Inflammatory macrophage treated with lipopolysaccharide for 1 hour (primary cell): ENCODE measurements around the gene CCND2.

Source experiments
- DNase-seq, 2 donors: peaks; one replicate each; pipeline ENCODE4 v3.0.0-alpha.2; 2020 to 2022

The CCND2 gene

GRCh38 chr12:4257442-4257841, 16.1 kb upstream of the CCND2 start:
- DNase-seq = no peak

- DNase-seq = no peak
Measured at GRCh38 chr12:4259099-4259498, 14.5 kb upstream of the CCND2 start.

- DNase-seq = no peak
Measured at GRCh38 chr12:4261655-4262054, 11.9 kb upstream of the CCND2 start.

GRCh38 chr12:4265280-4265679, 8.3 kb upstream of the CCND2 start:
- DNase-seq = no peak

GRCh38 chr12:4266990-4267389, 6.6 kb upstream of the CCND2 start:
- no peak for DNase-seq

- DNase-seq = no peak
Measured at GRCh38 chr12:4267704-4268328, 5.7 kb upstream of the CCND2 start.

- no peak for DNase-seq
Measured at GRCh38 chr12:4268329-4269181, 5.0 kb upstream of the CCND2 start.

- DNase-seq = peak; percentile 74 to 89
Measured at GRCh38 chr12:4269279-4269991, 4.1 kb upstream of the CCND2 start.

GRCh38 chr12:4270016-4270830, 3.3 kb upstream of the CCND2 start:
- DNase-seq = no peak

GRCh38 chr12:4270831-4271716, 2.5 kb upstream of the CCND2 start:
- peak; percentile 57 to 62 for DNase-seq

GRCh38 chr12:4271717-4272423, 1.7 kb upstream of the CCND2 start:
- DNase-seq = peak; percentile 59 to 63

GRCh38 chr12:4272424-4273272, 914 bp upstream of the CCND2 start:
- no peak for DNase-seq

GRCh38 chr12:4273273-4273651, 300 bp upstream of the CCND2 start:
- no peak for DNase-seq

- peak in 1 of 2 donors; percentile 33 for DNase-seq
Measured at GRCh38 chr12:4274396-4275015, 944 bp downstream of the CCND2 start.

GRCh38 chr12:4275016-4275869, 1.7 kb downstream of the CCND2 start:
- DNase-seq = no peak

- no peak for DNase-seq
Measured at GRCh38 chr12:4275870-4276301, 2.3 kb downstream of the CCND2 start.

- peak; percentile 67 to 92 for DNase-seq
Measured at GRCh38 chr12:4276524-4277204, 3.1 kb downstream of the CCND2 start.

GRCh38 chr12:4277205-4277543, 3.6 kb downstream of the CCND2 start:
- DNase-seq = no peak
